ENCODE measurements around the gene EME1. TPM values are rescaled to one million over a fixed set of nuclear protein-coding genes. Genes with fewer than 3 reads are reported as not detected.

Gene EME1
- total and polyA plus RNA-seq, 9 donors, result 0.46 to 1.4 (median 0.88) TPM

DNA sequence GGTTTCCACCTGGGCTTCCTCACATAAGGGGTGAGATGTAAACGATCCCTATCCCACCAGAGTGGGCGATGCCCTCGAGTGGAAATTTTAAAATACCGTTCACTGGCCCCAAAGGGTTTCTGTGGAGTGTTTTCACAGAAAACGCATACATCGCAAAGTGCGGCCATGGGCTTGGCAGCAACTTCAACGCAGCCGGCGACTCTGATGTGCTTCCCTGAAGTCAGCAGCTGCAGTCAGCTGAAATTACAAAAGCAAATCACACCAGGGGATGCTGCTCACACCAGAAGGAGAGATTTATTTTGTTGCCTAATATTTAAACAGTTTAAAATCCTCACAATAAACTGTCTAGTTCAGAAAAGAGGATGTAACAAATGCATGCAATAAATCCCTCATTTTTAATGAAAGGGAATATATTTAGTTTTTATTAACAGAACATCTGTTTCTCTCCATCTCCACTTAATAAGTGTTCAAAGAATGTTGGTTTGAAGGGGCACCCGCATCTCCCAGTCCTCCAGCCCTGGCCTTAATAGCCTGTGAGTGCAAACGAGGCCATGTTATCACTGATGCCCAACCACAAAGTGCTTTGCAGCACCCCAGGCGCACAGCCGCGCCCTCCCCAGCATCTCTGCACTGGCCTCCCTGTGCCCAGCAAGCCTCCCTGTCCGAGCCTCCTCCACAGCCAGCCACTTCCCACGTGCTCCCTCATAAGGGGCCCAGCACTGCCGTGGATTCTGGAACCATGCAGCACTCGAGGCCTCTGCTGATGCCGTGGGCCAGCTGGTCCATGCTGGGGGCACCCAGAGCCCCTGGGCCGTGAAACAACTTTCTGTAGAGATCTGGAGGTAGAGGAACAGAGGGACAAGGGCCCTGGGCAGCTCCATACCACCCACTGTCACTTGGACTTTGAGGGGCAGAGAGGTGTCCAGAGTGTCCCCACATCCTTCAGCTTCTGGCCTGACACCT lies 44.4 kb upstream of the EME1 start:
- DNase-seq, result no peak
- no peaks in the 10 kb centered on the region for H3K27me3 ChIP-seq
- TF ChIP-seq, protein P1, sequence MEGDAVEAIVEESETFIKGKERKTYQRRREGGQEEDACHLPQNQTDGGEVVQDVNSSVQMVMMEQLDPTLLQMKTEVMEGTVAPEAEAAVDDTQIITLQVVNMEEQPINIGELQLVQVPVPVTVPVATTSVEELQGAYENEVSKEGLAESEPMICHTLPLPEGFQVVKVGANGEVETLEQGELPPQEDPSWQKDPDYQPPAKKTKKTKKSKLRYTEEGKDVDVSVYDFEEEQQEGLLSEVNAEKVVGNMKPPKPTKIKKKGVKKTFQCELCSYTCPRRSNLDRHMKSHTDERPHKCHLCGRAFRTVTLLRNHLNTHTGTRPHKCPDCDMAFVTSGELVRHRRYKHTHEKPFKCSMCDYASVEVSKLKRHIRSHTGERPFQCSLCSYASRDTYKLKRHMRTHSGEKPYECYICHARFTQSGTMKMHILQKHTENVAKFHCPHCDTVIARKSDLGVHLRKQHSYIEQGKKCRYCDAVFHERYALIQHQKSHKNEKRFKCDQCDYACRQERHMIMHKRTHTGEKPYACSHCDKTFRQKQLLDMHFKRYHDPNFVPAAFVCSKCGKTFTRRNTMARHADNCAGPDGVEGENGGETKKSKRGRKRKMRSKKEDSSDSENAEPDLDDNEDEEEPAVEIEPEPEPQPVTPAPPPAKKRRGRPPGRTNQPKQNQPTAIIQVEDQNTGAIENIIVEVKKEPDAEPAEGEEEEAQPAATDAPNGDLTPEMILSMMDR (IDR thresholded peaks at IDR 0.05), result no peak
- TF ChIP-seq POLR2A (IDR thresholded peaks at IDR 0.05) (no peak), EP300 (IDR thresholded peaks at IDR 0.05) (no peak)
- no peak overlapping the region for H3K4me3 ChIP-seq
- no peaks in the 10 kb centered on the region for H3K4me1 ChIP-seq (ENCODE audit: insufficient read depth)
- intact Hi-C loops (cut with DNase I), result no loop called here
- no peaks in the 10 kb centered on the region for H3K36me3 ChIP-seq
- no peaks in the 10 kb centered on the region for H3K9me3 ChIP-seq
- H3K27ac ChIP-seq, result no peak overlapping the region
- WGBS, 3 donors, result 28 to 43% (median 31%) methylated on average over 21 of the region's 21 CpGs

DNA sequence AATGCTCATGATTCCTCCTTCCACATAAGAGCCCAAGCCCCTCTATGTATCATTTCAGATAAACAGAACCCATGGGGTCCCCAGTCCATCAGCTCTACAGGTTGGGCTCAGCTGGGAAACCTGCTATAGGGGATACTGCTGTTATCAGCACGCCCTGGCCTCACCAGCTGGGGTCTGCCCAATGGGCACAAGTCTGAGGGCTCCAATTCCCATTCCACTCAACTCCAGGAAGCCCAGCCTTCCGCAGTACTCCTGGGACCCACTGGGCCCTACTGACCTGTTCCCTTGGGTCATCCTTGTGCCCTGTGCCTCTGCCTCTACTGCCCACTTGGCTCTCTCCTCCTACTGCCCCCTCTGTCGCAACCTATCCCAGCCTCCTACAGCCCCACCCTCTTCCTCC lies 43.3 kb upstream of the EME1 start:
- Histone ChIP-seq H3K27ac (no peak overlapping the region), H3K27me3 (no peaks in the 10 kb centered on the region), H3K9me3 (no peaks in the 10 kb centered on the region), H3K4me3 (no peak overlapping the region), H3K4me1 (ENCODE audit: insufficient read depth) (no peaks in the 10 kb centered on the region), H3K36me3 (no peaks in the 10 kb centered on the region)
- intact Hi-C loops (cut with DNase I), result no loop called here
- 85 to 91% (median 86%) methylated on average over 3 of the region's 3 CpGs for WGBS, 3 donors
- no peak for DNase-seq
- TF ChIP-seq POLR2A (IDR thresholded peaks at IDR 0.05), result no peak
- TF ChIP-seq, protein P1 (IDR thresholded peaks at IDR 0.05), result no peak
- no peak for TF ChIP-seq EP300 (IDR thresholded peaks at IDR 0.05)

DNA sequence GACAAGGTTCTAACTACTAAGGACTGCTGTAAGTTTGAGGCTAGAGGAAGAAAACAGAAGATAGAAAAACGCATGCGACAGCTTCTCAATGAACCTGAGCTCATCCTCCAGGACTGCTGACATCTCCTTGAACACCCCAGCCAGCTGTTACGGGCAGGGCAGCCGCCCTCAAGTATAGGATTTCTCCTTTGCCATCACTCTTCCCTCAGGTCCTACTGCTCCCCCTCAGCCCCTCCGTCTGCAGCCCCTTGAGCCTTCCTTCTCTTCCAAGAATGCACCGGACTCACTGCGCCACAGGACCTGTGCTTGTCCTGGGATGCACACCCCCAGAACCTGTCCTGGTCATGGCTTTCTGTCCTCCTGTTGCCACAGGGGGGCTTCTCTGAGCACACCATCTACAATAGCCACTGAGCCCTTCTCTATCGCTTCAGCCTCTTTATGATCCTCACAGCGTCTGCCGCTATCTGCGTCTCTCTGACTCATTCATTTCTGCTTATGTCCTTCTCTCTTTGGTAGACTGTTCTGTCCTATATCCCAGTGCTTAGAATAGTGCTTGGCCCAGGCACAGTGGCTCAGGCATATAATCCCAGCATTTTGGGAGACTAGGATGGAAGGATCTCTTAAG lies 42.8 kb upstream of the EME1 start:
- DNase-seq, result no peak
- Histone ChIP-seq H3K36me3 (no peaks in the 10 kb centered on the region), H3K27ac (no peak overlapping the region), H3K4me1 (ENCODE audit: insufficient read depth) (no peaks in the 10 kb centered on the region), H3K4me3 (no peak overlapping the region), H3K9me3 (no peaks in the 10 kb centered on the region), H3K27me3 (no peaks in the 10 kb centered on the region)
- TF ChIP-seq POLR2A (IDR thresholded peaks at IDR 0.05) (no peak), EP300 (IDR thresholded peaks at IDR 0.05) (no peak)
- TF ChIP-seq, protein P1 (IDR thresholded peaks at IDR 0.05), result no peak
- 88 to 90% (median 89%) methylated on average over 11 of the region's 11 CpGs for WGBS, 3 donors
- intact Hi-C loops (cut with DNase I), result no loop called here

DNA sequence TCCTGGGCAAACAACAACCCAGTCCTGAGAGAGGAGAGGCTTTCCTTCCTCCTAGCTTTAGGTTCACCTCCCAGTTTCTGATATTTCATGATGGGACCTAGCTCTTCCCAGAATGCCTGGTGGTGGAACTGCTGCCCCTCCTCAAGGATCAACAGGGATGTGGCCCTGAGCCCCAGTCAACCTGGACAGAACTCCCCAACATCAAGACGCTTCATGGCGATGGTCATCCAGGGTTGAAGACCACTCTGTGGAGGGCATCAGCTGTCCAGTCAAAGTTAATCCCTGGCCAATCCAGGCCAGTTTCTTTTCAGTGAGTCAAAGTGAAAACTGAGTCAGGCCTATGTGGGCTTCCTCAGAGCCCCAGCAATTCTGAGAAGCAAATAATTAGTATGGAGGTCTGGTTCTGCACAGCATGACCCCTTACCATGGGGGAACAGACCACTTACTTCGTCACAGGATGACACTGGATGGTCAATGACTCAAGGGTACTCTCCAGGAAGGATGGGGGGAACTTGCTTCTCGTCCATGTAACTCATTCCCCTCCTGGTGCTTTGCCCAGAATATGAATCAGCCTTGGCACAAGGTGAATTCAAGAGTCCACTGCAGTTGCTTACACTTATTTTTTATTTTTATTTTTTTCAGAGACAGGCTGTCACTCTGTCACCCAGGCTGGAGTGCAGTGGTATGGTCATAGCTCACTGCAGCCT lies 41.8 kb upstream of the EME1 start:
- TF ChIP-seq POLR2A (IDR thresholded peaks at IDR 0.05) (no peak), EP300 (IDR thresholded peaks at IDR 0.05) (no peak)
- TF ChIP-seq, protein P1 (IDR thresholded peaks at IDR 0.05), result no peak
- intact Hi-C loops (cut with DNase I), result no loop called here
- Histone ChIP-seq H3K27ac (no peak overlapping the region), H3K9me3 (no peaks in the 10 kb centered on the region), H3K4me3 (no peak overlapping the region), H3K27me3 (no peaks in the 10 kb centered on the region), H3K36me3 (no peaks in the 10 kb centered on the region), H3K4me1 (ENCODE audit: insufficient read depth) (no peaks in the 10 kb centered on the region)
- WGBS, 3 donors, result 77 to 79% (median 79%) methylated on average over 4 of the region's 4 CpGs
- no peak for DNase-seq

Measured in ovary (tissue), 9 donors.